HG03439 (cell line): Measurements from ENCODE around the gene ID3.
A peak's percentile ranks its signal among the peaks of the same experiment; 100 is the strongest.

ENCODE experiments used
- ATAC-seq: cut with Tn5 transposase; IDR thresholded peaks from one replicate; pipeline ENCODE4 v1.9.1; 2021; ENCODE audit warnings: mild to moderate bottlenecking, moderate library complexity; ENCODE audit not compliant: unreplicated experiment

ID3 gene

DNA sequence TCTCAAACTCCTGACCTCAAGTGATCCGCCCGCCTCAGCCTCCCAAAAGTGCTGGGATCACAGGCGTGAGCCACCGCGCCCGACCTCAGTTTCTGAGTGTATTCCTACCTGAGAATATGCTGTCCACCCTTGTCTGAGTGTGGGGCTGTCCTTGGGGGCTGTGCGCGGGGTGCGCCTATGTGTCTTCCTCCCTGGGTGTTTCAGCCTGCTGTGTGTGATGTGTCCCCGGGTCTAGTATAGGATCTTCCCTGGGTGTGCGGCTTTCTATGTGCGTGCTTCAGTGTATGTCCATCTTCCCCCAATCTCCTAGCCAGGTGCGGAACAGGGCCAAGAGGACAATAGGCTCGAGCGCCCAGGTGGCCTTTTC, 8.3 kb upstream of the ID3 start:
- ATAC-seq: no peak

DNA sequence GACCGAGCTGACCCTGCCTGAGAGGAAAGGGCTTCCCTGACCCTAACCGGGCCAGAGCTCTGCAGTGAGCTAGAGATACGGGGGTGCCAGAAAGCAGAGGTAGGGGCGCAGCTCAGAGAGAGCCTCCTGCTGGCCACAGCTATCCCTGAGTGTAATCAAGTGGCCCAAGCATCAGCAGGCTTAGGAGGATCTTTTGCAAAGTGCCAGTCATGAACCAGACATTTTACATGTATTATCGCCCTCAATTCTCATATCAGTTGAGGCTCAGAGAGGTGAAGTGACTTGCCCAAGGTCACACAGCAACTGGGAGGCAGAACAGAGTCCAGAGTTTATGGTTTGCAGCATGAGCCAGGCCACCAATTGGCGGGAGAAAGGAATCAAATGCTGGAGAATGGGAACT, 7.0 kb upstream of the ID3 start:
- no peak for ATAC-seq

DNA sequence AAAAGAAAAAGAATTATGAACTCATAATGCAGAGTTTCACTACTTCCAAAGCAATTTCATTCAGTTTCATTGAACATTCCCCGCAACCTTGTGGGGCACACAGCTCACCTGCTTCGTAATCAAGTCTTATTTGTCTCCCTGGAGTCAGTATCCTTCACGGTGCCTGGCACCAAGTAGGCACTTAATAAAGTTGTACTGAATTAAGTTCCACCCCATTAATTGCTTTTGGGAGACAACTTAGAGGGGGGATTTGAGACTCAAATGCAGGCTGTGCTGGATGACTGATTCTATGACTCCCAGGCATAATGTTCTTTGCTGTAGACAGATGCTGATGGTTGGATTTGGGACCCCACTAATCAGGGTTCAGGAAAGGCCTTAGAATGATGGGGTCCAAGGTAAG, 6.5 kb upstream of the ID3 start:
- no peak for ATAC-seq

DNA sequence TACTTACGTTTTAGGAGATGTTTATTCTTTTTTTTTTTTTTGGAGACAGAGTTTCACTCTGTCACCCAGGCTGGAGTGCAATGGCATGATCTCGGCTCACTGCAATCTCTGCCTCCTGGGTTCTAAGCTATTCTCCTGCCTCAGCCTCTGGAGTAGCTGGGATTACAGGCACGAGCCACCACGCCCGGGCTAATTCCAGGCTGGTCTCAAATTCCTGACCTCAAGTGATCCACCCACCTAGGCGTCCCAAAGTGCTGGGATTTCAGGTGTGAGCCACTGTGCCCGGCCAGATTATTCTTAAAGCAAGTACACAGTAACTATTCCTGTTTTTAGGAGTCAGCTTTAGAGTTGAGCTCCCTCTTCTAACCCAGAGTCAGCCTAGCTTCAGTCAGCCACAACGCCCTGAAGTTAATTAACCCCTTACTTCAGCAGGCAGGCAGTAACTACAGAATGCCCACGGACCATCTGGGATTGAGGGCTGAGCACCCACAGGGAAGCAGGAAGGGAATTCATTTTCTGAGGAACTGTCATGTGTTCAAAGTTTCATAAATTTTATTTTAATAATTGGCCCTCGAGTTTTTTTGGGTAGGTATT, 5.3 kb upstream of the ID3 start:
- no peak for ATAC-seq

DNA sequence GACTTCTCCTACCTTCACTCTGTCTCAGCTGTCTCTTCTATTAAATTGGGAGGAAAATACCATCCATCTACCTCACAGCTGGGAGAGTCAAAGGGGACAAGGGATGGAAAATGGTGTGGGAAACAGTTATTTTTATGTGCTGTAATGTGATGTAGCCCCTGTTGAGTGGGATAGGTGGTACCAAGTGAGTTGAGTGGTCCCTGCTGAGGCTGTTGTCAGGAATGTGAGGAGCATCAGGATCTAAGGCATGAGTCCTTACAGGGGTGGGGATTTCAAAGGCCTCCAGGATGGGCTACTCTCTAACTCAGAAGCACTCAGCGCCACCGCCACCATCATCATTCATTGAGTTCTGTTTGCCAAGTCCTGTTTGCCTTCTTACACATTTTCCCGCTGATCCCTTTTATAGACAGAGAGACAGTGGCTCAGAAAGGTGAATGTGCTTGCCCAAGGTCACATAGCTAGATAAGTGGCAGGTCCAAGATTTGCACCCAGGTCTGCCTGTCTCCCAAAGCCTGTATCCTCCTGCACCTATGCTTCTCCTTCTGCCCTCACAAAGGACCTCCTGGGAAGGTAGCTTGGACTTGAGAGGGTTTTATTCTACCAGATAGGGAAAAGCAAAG, 4.6 kb upstream of the ID3 start:
- no peak for ATAC-seq

DNA sequence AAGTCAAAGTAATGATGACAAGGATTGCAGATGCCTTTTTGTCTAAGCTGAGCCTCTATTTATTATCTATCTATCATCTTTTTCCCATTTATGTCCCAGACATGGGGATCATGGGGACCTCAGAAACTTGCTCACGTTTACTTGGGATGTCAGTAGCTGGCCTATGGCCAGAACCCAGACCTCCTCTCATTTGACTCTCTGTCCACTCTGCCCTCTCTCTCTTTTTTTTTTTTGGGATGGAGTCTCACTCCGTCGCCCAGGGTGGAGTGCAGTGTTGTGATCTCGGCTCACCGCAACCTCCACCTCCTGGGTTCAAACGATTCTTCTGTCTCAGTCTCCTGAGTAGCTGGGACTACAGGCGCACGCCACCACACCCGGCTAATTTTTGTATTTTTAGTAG, 3.7 kb upstream of the ID3 start:
- no peak for ATAC-seq

DNA sequence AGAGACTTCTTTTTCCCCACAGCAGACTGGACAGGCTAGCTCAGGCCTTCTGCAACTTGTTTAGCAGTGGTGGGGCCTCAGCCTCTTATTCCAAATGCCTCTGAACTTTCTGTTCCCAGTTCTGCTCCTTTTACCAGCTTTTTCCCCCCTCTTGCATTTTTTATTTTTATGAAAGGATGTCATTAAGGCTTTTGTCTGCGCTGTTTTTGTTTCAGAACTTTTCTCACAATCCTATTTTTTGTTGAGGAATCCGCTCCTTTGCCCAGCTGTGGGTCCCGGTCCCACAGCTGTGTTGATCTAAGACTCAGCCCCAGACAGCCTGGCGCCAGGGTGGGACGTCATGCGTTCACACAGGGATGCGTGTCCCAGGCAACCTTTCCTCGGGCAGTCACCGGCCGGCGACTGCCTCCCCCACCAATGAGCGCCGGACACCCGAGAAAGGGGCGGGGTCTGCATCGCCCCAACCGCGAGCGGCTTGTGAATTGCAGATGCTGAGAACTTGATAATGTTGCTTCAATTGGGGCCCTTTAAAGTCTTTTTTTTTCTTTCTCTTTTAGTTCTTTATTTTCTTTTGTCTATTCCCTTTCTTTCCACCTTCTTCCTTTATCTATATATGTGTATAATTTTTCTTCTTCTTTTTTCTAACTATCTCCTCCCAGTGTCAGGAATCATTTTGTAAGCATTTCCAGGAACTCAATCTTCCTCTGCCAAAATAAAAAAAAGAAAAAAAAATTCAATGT, 3.0 kb upstream of the ID3 start:
- ATAC-seq: no peak

DNA sequence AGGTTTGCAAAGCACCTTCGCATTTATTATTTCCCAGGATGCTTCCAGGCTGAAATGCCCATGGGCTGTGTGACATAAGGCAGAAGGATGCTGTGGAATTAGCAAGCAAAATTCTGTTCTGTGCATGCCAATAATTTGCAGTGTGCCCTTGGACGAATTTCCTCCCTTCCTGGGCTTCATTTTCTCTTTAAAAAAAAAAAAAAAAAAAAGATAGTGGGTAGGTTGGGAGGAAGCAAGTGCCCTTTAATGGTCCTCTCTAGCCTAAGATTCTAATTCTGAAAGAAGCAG, 2.5 kb upstream of the ID3 start:
- no peak for ATAC-seq

DNA sequence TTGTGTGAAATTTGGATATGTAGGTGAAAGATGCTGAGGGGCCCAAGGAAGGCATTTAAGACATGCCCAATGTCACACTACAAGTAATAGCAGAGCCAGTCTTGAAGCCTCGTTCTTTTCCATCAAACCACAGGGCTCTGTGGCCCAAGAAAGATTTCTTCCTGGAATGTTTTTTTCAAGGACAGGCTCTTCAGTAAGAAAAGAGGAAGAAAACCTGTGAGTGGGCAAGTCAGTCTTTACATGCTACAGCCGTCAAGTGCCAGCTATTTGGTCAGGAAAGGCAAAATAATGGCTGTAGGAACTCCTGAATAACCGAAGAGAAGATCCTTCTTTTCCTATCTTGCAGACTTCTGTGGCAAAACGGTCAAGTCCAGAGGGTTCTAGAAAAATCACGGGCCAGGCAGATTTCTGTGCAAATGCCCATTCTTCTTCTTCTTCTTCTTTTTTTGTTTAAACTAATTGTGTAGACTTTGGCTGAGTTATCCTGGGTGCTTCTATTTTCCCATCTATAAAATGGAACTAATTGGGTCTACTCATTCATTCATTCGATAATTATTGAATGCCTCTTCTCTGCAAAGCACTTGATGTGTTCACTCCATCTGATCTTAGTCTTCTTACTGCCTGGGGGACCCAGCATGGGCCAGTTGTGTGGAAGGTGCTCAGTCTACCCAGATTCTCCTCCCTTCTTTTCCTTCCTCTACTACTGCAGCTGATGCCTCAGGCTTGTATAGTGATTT, 1.9 kb upstream of the ID3 start:
- ATAC-seq: no peak

DNA sequence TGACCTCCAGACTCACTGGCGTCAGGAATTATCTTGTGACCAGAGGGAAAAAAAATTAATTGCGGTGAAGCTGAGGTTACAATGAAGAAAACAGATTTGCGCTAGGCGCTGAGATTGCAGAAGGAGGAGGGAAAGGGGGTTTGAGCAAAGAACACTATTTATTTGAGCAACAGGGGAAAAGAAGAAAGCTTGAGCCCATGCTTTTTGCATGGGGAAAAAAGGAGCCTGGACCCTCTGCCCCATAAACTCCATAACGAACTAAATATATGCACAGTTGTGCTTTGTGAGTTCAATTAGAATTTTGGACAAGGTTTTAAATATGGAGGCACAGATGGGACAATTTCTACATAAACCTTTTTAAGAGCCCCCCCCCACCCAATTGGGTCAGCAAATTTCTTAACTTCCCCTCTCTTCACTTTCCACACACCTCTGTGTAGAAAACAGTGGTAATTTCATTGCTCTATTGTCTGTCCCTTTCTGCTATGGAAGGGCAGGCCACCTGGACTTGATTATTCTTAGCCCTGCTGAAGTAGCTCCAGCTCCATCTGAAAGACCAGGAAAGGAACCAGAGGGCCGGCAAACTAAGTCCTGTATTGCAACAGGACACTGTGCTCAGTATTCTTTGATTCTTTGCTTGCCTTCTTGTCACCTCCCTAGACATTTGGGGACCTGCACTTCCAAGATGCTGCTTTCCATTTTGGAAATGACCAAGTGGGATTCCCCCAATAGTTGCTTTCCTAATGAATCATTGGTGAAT, 862 bp upstream of the ID3 start:
- no peak for ATAC-seq

DNA sequence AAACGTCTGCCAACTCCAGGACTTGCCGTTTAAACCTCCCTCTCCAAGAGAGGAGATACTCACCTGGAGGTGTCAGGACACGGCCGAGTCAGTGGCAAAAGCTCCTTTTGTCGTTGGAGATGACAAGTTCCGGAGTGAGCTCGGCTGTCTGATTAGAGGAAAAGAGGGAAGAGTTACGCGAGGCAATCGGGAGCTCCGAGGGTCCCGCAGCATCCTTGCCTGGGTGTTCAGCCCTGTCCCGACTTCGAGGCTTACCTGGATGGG, 497 bp downstream of the ID3 start:
- ATAC-seq: peak; percentile 0

DNA sequence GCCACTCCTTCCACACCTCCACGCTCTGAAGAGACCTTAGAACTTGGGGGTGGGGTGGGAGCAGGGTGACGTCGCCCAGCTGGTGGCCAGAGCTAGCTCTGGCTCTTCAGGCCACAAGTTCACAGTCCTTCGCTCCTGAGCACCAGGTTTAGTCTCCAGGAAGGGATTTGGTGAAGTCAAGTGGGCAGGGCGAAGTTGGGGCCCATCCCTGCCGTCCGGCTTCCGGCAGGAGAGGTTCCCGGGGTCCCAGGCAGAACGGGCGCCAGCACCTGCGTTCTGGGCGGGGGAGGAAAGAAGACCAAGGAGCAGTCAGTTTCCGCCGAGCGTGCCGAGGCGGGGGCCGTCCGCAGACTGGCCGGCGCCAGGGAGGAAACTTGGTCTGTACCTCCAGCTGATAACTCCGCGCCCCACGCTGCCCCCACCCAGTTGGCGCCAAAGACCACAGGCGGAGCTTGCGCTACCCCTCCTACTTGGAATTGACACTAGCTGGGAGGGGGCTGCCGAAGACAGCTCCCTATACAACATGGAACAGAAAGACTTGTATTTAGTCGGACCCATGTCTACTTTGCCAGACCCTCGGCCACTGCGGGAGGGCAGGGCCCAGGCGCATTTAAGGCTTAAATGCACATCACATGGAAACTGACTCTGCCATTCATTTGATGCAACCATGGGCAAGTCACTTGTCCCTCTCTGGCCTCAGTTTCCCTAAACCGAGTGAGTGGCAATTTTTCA, 995 bp downstream of the ID3 start:
- ATAC-seq: no peak

DNA sequence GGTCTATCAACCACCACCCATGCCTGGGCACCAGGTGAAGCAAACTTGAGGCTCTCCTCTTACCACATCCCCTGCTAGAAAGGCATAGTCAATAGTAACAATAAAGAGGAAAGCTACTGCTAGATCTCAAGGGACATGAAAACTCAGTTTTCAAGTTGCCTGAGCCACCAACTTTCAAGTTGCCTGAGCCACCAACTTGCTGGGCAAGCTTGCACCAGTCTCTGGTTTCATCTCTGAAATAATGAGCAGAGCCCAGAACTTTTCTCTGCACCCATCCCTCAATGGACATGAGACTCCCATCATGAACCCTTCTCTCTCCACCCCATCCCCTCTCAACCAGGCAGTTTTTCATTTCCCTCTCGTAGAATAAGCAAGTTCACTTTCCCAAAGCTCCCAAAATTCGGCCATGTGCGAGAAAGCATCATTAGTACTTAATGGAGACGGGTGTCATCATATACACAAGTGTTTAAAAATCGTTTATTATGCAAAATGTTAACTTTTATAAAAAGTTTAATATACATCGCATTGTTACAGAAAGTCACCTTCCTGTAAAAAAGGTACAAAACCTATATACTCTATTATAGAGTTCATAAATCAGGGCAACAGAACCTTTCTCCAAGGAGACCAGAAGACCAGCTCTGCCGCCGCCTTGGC, 1.7 kb downstream of the ID3 start:
- no peak for ATAC-seq

DNA sequence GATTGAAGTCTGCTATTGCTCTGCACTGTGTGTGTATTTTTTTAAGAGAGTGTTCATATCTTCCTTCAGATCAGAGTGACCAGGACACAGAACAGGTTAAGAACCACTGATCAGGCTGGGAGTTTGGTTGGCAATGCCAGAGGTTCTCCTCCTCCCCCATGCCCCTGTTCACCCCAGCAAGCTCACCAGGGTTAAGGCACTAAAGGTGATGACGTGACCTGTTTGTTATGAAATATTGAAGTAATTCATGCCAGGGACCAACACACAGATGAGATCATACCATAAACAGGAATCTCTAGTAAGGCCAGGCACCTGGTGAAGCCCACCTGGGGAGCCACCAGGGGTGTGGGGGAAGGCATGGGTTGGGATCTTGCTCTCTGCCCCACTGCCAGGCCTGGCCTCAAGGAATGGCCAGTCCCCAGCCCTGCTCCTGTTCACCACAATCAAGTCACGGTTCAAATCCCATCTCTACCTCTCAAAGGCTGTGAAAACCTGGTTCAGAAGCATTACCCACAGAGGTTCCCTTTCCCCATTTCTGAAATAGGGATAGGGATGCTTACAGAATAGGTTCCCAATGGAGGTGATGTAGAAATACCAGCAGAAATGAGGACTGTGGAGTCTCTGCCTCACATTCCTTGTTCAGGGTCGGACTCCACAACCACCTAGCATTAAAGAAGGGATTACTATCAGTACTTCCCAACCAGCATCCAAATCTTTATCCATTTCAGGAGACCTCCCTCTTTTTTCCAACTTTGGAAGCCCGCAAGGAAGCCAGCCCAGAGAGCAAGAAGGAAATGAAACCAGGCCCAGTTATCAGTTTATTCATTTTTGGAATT, 2.4 kb downstream of the ID3 start:
- ATAC-seq: no peak

DNA sequence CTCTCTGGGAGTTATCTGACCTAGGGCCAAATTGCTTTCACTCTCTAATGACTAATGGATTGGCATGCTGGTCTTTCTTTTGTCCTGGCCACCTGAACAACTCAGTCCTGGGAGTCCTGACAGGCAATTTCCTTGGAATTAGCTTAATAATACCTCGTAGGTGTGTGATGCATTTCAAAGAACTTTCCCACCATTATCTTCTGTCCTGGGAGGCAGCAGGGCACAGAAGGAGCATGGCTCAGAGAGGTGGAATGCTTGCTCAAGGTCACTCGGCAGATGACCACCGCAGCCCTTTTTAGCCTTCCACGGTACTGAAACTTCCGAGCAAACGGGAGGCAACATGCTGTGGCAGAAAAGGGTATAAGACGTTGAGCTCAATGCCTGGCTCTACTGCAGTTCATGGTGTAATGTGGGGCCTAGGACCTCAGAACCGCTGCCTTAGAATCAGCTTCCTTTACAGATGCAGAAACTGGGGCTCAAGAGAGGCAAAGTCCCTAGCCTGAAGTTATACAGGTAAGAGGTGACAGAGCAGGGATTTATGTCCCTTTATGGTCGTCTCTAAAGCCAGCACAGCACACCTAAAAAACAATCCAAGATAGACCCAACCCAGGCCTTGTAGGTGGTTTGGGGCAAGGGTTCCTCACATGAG, 3.2 kb downstream of the ID3 start:
- ATAC-seq: no peak

DNA sequence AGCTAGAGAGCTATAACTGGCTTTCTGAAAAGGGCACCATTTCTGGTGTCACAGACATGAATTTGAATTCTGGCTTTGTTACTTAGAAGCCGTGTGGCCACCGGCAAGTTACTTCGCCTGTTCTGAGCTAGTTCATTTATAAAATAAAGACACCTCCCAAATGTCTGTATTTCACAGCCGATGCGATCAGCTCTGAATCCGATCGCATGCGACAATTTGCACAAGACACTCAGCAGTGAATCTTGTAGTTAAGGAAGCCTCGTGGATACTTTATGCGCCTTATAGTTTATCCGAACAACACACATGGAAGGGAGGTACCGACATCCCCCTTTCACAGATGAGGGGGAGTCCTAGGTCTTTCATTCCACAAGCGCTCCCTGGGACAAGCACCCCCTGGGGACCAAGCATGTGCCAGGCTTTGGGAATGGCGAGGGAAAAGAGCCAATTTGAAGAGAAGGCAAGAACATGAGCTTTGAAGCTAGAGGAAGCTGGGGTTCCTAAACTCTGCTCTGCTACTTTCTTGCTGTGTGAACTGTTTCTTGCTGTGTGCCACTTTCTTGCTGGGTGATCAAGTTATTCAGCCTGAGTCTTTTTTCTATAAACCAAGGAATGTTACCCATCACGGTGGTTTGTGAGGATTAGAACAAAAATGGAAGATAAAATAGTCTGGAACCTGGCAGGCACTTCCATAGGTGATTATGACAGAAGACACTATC, 3.9 kb downstream of the ID3 start:
- ATAC-seq: no peak

DNA sequence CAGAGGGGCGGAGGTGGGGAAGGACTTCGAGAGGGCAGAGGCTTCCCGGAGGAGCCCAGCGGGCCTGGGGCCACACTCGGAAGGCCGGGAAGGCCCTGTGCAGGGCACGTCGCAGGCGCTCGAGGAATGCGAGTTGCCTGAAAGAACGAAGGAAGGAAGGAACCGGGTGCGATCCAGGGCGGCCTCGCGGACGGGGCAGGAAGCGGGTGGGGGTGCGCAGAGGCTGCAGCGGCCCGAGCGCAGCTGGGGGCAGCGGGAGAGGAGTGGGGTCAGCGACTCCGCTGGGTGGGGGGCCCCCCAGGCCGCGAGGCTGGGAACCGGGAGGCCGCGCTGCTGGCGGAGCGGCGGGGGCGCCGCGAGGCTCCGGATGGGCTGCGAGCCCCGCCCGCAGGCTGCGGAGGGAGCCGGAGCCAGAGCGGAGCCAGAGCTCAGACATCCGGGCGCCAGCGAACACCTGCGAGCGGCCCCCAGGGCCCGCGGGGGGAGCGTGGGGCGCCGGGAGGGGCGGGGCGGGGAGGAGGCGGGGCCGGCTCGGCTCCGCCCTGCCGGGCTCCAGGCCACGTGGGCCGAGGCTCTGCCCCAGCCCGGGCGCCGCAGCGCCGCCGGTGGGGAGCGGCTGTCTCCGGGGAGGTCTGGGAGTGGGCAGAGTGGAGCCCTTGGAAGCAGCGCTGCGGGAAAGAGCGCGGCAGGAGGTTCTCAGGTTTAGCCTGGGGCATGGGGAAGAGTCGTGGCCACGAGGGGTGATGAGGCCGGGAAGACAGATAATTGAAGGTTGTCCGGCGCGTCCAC, 4.6 kb downstream of the ID3 start:
- no peak for ATAC-seq

DNA sequence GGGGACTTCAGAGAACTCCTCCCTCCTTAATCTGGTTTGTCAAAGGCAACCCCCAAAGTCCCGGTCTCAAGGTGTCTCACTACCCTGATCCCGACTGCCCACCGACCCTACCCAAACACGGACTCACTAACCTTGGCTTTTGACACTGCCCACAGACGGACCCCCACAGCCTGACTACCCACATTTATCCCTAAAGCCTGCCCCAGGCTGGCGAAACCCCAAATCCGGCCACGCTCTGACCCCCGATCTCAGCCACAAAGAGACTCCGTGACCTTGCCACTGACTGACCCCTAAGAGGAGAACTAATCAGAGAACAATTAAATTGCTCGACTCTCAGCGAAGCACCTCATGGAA, 5.2 kb downstream of the ID3 start:
- ATAC-seq: no peak
